Measurements from ENCODE around the gene RNASEH1.
"Not testable (repeated sequence)": the region's sequence is repeated elsewhere in the genome, so short reads cannot be mapped to it uniquely, and the experiment has no call there.

The RNASEH1 gene

DNA sequence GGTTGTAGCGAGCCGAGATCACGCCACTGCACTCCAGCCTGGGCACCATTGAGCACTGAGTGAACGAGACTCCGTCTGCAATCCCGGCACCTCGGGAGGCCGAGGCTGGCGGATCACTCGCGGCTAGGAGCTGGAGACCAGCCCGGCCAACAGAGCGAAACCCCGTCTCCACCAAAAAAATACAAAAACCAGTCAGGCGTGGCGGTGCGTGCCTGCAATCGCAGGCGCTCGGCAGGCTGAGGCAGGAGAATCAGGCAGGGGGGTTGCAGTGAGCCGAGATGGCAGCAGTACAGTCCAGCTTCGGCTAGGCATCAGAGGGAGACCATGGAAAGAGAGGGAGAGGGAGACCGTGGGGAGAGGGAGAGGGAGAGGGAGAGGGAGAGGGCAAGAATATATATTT is 11.5 kb upstream of the RNASEH1 start:
- DNase-seq; in situ Hi-C loops (cut with HindIII; ENCODE audit: low pct_ligation_motif_present, low pct_unique_long_range_greater_than_20kb, low sequenced_read_pairs): not testable (repeated sequence)

DNA sequence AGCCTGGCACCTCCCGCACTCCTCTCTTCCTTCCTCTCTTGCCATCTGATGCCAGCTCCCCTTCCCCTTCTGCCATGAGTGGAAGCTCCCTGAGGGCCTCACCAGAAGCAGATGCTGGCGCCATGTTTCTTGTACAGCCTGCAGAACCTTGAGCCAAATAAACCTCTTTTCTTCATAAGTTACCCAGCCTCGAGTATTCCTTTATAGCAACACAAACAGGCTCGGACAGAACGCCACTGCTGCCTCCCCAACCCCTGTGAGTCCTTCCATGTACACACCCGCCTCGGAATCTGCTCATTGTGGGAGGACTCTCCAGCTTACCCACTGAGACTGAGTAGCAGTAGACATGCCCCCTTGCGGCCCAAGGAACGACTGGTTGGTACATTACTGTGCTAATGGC is 8.7 kb upstream of the RNASEH1 start:
- no peak for DNase-seq
- in situ Hi-C loops (cut with HindIII; ENCODE audit: low pct_ligation_motif_present, low pct_unique_long_range_greater_than_20kb, low sequenced_read_pairs) = no loop called here

DNA sequence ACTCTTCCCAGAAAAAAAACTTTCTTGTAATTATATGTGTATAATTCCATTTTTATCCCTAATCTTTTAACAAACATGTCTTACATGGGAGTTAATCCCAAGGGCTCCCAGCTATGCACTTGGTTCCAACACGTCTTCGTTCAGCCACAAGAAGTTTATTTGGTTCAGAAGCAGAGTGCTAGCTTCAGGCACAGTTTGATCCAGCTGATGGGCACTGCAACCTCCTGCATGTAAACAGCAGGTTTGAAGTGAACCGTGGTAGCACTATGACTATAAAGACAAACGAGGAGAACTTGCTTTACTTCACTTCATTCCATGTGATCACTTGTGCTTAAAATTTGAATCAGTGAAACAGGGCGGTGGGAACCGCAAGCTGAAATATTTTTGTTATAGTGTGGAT is 7.0 kb upstream of the RNASEH1 start:
- in situ Hi-C loops (cut with HindIII; ENCODE audit: low pct_ligation_motif_present, low pct_unique_long_range_greater_than_20kb, low sequenced_read_pairs) = no loop called here
- no peak for DNase-seq

- in situ Hi-C loops (cut with HindIII; ENCODE audit: low pct_ligation_motif_present, low pct_unique_long_range_greater_than_20kb, low sequenced_read_pairs) = no loop called here
- no peak for DNase-seq
Measured at GRCh38 chr2:3563521-3563976, 5.4 kb upstream of the RNASEH1 start.

DNA sequence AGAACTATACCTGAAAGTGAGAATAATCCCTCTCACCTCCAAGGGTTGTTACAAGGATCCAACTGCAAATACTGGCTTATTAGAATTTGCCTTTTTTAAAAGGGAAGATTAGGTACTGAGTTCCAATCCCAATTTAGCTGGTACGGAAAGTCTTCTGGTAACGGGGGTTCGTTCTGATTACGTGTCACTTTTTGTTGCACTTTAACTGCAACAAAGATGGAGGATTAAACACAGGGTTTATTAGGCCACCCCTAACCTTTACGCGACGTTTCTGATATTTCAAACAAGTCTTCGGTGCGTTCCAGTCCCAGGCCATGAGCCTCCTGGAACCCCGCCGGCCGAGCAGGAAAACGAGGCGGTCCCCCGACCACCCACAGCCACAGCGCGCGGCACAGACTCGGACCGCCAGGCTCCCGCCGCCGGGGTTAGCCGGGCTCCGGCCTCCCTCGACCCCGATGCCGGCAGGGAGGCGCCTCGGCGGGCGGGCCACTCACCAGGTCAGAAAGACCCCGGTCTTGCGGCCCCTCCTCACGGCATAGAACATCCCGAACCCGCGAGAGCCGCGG is 411 bp downstream of the RNASEH1 start:
- in situ Hi-C loops (cut with HindIII; ENCODE audit: low pct_ligation_motif_present, low pct_unique_long_range_greater_than_20kb, low sequenced_read_pairs) = no loop called here
- DNase-seq = no peak

- in situ Hi-C loops (cut with HindIII; ENCODE audit: low pct_ligation_motif_present, low pct_unique_long_range_greater_than_20kb, low sequenced_read_pairs) = no loop called here
- no peak for DNase-seq
Measured at GRCh38 chr2:3553946-3554345, 4.2 kb downstream of the RNASEH1 start.

- in situ Hi-C loops (cut with HindIII; ENCODE audit: low pct_ligation_motif_present, low pct_unique_long_range_greater_than_20kb, low sequenced_read_pairs) = no loop called here
- no peak for DNase-seq
Measured at GRCh38 chr2:3547915-3548314, 10.2 kb downstream of the RNASEH1 start.

DNA sequence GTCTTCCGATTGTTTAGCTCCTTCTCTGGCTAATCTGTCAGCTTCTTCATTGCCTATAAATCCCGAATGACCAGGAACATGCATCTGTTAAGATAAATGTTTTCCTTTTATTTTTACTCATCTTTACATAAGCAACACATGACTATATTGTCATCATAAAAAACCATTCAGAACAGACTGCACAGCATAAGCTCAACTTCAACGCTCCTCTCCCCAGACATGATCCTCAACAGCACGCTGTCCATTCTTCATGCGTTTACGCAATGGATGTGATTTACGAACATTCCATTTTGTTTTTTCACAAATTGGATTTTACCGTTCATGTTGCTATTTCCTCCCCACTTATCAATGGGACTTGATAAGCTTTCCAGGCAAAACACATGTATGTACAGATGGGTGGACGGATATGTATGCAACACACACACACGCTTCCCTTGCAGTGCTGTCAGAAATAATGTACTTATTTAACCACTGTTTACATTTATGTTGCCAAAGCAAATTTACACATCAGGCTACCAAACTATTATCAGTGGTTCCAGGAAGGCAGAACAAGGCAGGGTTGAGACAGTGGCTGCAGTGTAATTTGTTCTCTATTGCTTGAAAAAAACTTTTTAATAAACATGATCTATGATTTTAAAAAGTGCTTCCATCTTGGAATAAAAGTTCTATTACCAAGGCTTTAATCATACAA is 12.2 kb downstream of the RNASEH1 start:
- DNase-seq = no peak
- in situ Hi-C loops (cut with HindIII; ENCODE audit: low pct_ligation_motif_present, low pct_unique_long_range_greater_than_20kb, low sequenced_read_pairs) = no loop called here

DNA sequence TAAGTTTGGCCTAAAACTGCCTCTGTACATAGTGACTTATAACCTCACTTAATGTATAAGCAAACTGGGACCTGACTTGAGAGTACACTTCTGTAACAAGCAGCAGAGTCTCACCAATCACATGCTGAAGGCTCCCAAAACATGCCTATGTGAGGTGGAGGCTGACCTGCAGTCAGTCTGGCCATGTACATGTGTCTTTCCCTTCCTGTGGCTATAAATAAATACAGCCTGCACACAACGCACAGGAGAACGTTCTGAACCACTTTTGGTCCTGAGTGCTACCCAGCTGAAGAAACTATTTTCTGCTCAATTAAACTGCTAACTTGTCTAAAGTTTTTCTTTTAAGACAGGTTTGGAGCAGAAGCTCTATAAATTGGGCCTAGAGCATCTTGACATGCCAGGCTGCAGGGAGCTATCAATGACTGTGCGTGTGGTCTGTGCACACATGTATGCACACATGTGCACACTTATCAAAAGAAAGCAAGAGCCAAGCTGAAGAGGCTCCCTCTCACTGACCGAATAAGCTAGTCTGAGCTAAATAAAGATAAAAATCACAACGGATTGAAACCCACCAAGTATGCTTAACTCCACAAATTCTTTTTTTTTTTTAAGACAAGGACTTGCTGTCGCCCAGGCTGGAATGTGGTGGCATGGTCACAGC is 15.0 kb downstream of the RNASEH1 start:
- DNase-seq = no peak
- in situ Hi-C loops (cut with HindIII; ENCODE audit: low pct_ligation_motif_present, low pct_unique_long_range_greater_than_20kb, low sequenced_read_pairs) = no loop called here

DNA sequence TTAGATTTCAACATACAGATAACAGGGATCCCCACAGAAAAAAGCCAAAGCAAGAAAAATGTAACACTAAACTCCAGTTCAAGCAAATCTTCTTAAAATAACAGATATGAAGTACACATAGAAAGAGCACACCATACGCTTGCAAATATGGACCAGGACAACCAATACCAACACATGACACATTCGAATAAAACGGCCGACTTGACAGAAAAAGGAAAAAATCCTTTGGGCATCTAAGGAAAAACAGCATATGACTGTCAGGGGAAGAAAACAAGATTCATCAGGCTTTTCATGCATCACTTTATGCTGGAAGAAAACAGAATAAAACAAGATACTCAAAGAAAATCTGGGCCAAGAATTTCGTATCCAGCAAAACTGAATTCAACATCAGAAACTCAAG is 16.0 kb downstream of the RNASEH1 start:
- no peak for DNase-seq
- in situ Hi-C loops (cut with HindIII; ENCODE audit: low pct_ligation_motif_present, low pct_unique_long_range_greater_than_20kb, low sequenced_read_pairs) = no loop called here

- no peak for DNase-seq
- in situ Hi-C loops (cut with HindIII; ENCODE audit: low pct_ligation_motif_present, low pct_unique_long_range_greater_than_20kb, low sequenced_read_pairs) = no loop called here
Measured at GRCh38 chr2:3539836-3540235, 18.3 kb downstream of the RNASEH1 start.

DNA sequence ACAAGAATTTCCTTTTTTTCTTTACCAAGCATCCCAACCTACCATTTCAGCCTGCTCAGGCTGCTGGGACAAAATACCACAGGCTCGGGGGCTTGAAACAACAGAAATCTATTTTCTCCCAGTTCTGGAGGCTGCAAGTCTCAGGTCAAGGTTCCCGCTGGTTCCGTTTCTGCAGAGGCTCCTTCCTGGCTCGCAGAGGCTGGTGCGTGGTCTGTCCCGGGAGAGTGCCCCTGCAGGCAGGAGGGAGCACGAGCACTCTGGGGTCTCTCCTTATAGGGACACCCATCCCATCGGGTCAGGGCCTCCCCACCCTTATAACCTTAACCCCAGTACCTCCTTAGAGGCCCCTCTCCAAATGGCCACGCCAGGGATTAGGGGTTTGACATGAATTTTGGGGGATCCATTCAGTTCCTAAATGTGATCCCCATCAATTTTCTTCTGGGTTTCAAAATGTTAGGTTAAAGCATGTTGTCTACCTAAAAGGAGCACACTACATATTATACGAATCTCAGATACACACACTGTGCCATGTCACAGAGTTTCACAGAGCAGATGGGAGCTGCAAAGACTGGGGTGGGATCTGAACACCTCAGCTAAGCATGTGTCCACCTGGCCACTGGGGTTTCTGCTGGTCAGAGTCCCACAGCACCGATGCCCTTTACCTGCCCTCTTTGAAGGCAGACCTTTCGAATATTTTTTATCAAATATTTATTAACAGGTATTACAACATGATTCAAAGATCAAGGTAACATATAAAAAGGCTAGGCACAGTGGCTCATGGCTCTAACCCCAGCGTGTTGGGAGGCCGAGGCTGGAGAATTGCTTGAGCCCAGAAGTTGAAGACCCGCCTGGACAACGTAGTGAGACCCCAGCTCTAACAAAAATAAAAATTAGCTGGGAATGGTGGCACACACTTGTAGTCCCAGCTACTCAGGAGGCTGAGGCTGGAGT is 21.2 kb downstream of the RNASEH1 start:
- in situ Hi-C loops (cut with HindIII; ENCODE audit: low pct_ligation_motif_present, low pct_unique_long_range_greater_than_20kb, low sequenced_read_pairs) = no loop called here

DNA sequence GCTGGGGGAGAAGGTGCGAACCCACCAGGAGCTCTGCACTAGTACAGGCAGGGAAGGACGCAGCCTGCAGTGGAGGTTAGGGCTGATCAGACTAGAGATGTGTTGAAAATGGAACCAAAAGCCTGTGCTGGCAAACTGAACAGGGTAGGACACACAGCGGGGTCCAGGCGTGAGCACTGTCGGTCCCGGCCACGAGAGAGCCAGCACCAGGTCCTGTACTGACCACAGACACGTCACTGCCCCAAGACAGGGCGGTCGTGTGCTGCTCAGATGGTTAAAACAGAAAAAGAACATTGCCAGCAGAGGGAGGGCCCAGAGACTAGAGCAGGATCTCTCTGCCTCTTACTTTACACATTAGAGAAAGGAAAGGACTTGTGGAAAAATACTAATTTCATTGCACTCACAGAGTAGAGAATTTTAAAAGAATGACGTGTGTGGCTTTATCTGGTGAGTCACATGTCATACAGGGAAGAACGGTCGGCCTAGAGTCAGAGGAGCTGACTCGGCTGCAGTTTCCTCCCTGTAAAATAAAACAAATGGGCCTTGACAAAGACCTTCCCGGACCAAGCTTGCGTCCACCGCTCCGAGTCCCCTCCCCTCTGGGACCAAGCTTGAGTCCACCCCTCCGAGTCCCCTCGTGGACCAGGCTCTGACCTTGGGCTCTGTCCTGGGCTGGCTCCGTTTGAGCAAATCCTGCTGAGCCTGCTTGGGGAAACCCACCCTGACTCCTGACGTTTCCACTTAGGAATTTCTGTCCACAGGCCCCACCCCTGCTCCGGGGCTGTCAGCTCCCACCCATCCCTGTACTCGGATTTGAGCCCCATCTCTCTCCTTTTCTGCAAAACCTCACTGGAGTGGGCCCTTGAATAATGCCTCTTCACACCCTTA is 22.1 kb downstream of the RNASEH1 start:
- DNase-seq = peak; percentile 78
- in situ Hi-C loops (cut with HindIII; ENCODE audit: low pct_ligation_motif_present, low pct_unique_long_range_greater_than_20kb, low sequenced_read_pairs) = no loop called here

More for the DNA sequence above, 21.2 kb downstream of the RNASEH1 start:
- peak; percentile 80 for DNase-seq

GRCh38 chr2:3535467-3535793 is 22.7 kb downstream of the RNASEH1 start:
- DNase-seq = no peak
- in situ Hi-C loops (cut with HindIII; ENCODE audit: low pct_ligation_motif_present, low pct_unique_long_range_greater_than_20kb, low sequenced_read_pairs) = no loop called here

DNA sequence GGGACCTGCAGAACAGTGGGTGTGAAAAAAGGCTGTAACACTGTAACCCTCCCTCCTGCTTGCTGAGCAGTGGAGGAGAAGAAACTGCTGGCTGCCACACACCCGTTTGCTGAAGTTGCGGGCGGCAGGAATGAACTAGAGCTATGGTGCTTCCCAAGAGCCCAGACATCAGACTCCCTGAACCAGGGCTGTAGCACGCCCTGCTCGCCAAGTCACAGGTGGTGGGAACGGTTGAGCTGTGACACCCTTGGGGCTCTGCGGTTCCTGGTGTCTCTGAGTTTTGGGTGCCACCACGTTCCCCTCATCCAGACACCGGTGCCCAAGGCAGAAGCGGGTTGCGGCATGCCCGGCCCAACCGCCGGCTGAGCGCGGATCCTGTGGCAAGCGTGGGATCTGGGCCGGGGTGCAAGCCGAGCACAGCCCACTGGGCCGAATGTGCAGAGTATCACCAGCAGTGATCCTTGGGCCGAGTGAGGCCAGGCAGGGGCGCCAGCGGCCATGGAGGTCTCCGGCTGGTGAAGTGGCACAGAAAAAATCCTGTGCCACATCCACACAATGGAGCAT is 23.8 kb downstream of the RNASEH1 start:
- in situ Hi-C loops (cut with HindIII; ENCODE audit: low pct_ligation_motif_present, low pct_unique_long_range_greater_than_20kb, low sequenced_read_pairs) = no loop called here
- DNase-seq = no peak

- in situ Hi-C loops (cut with HindIII; ENCODE audit: low pct_ligation_motif_present, low pct_unique_long_range_greater_than_20kb, low sequenced_read_pairs) = no loop called here
- no peak for DNase-seq
Measured at GRCh38 chr2:3533836-3534235, 24.3 kb downstream of the RNASEH1 start.

DNA sequence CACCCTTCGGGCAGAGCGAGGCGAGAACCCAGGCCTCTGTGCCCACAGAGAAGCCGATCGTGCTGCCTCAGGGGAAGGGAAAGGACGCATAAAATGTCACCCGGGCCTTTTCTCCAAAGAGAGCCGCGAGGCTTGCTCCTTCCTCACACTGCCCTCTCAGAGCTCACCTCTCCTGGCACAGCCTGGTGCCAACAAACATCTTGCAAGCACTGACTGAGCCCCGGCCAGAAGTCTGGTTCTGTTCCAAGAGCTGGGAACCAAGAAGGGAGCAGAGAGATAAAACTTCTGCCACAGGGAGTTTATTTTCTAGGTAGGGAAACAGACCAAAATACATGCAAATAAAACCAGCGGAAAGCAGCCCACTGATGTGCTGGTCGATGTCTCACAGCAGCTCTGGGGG is 25.2 kb downstream of the RNASEH1 start:
- DNase-seq = no peak
- in situ Hi-C loops (cut with HindIII; ENCODE audit: low pct_ligation_motif_present, low pct_unique_long_range_greater_than_20kb, low sequenced_read_pairs) = no loop called here

All from ACHN (cell line).